OCI-M1 (cell line): Measurements from ENCODE around the gene TTC39A.
A peak's percentile ranks its signal among the peaks of the same experiment; 100 is the strongest.

Source experiments
- DNase-seq: peaks from one replicate; lab custom pipeline; 2025; lab: John Stamatoyannopoulos, UW

Gene TTC39A

DNA sequence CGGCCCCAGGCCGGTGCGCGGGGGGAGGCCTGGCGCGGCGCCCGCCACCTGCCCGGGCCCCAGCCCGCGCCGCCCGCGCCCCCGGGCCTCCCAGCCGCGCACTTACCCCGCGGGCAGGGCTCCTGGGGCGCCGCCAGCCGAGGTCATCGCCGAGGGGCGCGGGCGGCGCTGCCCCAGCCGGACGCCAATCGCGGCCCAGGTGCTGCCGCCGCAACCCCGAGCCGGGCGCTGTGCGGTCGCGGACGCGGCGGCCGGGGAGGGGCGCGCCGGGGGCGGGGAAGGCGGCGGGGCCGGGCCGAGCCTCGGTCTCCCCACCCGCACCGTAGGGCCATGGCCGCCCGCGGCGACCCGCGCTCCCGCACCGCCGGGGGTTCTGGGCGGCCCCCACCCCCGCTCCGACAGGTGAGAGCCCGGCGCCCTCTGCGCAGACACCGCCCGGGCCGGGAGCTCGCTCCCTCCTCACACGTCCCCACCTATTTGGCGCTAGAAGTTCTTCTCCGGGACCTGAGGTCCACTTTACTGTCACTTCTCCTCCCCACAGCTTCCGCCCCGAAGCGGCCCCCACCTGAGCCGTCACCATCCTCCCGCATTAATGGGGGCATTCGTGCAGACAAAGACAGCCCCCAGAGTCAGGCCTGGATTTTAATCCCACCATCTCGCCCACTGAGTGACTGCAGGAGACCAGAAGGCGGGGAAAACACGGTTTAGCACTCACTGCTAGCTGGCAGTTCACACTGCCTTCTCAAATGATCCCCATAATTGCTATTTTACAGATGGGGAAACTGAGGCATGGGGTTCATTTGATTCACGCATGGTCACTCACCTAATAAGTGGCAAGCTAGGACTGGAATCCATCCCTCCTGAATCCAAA, at the start of gene TTC39A:
Gene TTC39A, minus strand, starts transcription at position 232 of the 871 bp plus-strand sequence. Its CDS starts 85 bp downstream, at position 147.
- DNase-seq: no peak

- no peak for DNase-seq
Observed at GRCh38 chr1:51378871-51379270, 48.5 kb upstream of the TTC39A start.

DNA sequence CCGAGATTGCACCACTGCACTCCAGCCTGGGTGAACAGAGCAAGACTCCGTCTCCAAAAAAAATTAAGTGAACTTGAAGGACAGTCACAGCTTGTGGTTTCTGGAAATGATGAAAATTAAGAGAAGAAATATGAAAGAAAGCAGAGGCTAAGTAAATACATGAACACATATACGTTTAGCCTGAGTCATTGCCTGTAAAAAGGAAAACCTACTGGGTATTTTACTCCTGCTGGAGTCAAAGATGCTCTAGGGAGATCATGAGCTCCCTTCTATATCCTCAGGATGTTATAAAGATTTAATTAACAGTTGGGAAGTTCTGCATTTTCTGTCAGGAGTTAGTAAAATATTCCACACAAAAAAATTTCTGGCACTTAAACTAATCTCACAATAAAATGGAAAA, 43.5 kb upstream of the TTC39A start:
- no peak for DNase-seq

DNA sequence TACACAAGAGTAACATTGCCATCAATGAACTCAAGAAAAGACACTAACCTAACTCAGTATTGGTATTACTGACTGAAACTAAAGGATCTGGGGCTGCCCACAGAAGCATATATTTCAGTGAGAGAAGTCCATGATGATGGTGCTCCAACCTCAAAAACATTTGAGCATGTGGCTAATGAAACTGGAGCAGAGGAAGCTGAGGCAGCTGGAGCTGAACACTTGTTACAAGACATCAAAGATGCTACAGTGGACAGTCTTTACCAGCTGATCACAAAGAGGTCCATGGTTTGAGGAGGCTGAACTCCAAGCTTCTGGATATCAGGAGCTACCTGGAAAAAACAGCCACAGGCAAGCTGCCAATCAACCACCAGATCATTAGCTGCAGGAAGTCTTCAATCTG, 42.2 kb upstream of the TTC39A start:
- no peak for DNase-seq

GRCh38 chr1:51369171-51369570, 38.8 kb upstream of the TTC39A start:
- no peak for DNase-seq

DNA sequence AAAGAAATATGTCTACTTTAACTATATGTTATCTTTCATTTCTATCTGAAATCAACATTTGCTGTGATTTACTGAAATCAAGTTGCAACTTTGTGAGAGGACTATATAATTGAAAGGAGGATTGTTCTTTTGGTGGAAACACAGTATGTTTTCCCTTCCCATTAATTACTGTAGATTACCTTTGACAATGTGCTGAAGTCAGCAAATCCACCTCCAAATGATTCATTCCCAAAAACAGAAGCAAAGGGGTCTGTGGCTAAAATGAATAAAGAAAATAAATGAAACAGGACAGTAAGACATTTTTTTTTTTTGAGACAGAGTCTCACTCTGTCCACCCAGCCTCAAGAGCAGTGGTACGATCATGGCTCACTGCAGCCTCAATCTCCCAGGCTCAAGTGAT, 35.4 kb upstream of the TTC39A start:
- DNase-seq: no peak

DNA sequence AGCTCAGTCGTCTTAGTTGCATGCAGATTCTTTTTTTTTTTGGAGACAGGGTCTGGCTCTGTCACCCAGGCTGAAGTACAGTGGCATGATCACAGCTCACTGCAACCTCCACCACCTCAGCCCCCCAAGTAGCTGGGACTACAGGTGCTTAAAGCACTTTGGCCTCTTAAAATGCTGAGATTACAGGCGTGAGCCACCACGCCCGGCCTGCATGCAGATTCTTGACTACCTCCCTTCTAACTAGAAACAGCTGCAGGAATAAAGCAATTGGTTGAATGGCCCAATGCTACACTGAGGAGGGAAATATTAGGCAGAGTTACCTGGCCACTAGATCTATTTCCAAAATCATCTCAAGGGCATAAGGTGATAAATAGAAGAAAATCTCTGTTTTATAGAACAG, 29.5 kb upstream of the TTC39A start:
- DNase-seq: no peak

GRCh38 chr1:51355382-51355781, 25.0 kb upstream of the TTC39A start:
- no peak for DNase-seq

GRCh38 chr1:51354416-51354815, 24.1 kb upstream of the TTC39A start:
- no peak for DNase-seq

- DNase-seq: no peak
Observed at GRCh38 chr1:51351907-51352306, 21.5 kb upstream of the TTC39A start.

- no peak for DNase-seq
Observed at GRCh38 chr1:51349862-51350261, 19.5 kb upstream of the TTC39A start.

DNA sequence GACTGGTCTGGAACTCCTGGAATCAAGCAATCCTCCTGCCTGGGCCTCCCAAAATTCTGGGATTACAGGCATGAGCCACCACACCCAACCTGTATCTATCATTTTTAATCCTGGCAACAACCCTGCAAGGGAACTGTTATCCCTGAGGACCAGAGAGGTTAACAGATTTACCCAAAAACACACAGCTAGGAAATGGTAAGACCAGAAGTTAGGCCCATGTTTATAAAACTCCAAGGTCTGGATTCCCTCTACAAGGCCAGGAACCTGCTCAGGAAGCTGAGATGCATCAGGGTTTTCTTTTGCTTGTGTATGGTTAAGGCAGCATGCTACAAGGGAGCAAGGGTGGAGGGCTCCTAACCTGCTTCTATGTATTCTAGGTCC, 17.8 kb upstream of the TTC39A start:
- no peak for DNase-seq

- DNase-seq: peak; percentile 32
Observed at GRCh38 chr1:51347398-51348146, 17.2 kb upstream of the TTC39A start.

DNA sequence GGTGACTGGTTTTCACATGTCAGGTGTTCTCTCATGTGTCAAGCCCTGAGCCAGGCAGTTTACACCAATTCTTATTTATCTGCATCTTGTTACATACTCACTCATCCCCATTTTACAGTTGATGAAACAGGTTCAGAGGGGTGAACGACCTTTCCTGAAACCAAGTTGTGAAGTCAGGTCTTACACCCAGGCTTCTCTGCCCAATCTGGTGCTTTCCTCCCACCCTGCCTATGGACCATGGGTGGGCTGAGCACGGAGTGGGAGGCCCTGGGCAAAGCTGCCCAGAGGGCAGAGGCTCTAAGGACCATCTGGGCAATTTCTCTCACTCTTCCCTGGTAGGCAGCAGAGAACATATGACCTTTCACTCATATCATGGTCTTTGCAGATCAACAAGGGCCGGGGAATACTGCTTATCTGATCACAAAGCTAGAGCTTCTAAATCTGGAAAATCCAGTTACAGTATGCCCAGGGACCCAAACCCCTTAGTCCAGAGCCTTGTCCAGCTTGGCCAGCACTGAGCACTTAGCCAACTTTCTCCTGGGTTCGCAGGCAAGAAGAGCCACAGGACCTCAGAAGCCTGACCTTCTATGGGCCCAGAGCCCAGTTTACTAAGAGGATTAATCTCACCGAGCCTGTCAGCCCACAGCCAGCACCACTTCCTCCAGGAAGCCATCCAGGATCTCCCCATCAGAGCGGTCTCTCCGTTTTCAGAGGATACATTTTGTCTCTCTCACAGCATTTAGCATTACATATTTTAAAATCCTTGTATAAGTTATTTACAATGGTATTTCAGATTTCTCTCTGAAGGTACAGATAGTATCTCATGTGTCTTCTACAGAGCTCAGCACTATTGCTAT, 16.0 kb upstream of the TTC39A start:
- DNase-seq: peak; percentile 20

DNA sequence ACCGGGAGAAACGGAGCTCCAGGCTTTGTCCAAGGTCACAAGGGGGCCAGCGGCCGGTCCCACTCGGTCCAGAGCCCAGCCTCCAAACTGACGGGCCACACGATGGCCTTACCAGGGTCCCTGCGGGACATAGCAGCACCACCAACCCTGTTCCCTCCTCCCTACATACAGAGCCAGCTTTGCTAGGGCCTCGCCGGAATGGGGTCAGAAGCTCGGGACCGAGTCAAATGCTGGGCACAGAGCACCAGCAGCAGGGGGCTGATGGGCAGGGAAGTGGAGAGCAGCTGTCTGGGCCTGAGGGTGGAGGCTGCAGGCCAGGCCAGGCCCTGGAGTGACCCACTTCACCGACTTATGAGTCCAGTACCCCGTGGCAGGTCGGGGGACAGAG, 14.9 kb upstream of the TTC39A start:
- DNase-seq: no peak

GRCh38 chr1:51344602-51345299, 14.4 kb upstream of the TTC39A start:
- DNase-seq: no peak

DNA sequence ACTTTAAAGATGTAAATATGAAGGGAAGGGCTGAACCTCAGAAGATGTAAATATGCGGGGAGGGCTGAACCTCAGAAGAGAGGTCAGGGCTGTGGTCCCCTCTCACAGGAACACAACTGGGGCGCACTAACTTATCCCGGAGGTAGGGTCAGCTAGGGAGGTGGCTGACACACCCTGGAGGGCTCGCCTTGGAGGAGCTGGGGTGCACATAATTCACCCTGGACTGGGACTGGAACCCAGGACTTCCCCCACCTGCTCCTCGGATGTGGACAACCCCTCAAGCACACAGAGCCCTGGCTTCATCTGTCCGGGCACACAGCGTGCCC, 13.9 kb upstream of the TTC39A start:
- DNase-seq: no peak

DNA sequence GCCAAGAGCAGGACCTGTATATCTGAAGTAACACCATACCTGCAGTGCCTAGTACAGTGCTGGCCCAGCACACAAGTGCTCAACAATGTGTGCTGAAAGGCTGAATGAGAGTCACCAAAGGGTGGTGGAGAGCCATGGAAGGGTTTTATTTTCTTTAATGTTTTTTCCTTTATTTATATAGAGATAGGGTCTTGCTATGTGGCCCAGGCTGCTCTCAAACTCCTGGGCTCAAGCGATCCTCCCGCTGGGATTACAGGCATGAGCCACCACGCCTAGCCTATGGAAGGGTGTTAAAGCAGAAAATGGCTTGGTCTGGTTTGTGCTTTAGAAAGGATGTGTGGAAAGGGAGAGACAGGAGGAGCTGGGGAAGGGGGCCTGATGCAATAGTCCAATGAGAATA, 13.3 kb upstream of the TTC39A start:
- DNase-seq: no peak

GRCh38 chr1:51342591-51343206, 12.3 kb upstream of the TTC39A start:
- no peak for DNase-seq

DNA sequence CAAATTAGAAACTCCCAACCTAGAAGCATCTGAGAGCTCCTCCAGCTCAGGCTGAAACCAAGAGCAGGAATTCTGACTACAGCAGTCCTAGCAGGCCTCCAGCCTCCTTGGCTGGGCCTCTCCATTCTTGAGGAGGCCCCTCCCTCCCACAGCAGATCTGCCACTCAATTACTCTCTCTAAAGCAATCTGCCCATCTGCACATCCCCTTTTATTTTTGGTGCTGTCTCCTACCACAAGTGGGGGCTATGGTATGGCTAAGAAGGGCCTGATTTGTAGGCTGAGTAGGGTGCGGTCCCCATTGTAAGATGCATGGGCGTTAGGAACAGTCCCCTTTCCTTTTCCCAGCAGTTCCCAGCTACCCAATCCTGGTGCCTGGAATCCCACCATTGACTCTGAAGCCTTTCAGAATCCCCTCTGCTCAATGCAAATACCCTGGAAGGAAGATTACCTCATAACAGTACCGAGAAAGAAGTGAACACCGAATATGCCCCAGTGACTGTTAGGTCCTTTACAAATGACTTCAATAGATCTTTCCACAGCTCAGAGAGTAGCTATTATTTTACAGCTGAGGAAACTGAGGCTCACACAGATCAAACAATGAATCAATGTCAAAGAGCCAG, 11.6 kb upstream of the TTC39A start:
- DNase-seq: peak; percentile 71

DNA sequence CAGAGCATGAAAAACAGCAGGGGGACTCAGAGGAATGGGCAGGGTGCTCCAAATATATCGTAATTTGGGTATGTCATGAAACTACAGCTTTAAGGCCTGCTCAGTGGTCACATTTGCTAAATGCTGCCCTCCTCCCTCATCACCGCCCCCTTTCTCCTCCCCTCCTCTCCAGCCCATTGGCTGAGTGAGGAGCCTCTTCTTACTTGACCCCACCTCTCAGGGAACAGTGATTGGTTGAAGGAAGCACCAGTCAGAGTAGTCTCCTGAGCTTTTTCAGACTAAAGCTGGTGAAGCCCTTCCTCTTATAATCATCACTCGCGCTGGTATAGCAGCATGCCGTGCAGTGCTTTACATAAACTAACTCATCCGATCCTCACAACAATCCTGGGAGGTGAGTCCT, 10.0 kb upstream of the TTC39A start:
- DNase-seq: no peak
